ENCODE data around the gene OSTC.

Gene OSTC

DNA sequence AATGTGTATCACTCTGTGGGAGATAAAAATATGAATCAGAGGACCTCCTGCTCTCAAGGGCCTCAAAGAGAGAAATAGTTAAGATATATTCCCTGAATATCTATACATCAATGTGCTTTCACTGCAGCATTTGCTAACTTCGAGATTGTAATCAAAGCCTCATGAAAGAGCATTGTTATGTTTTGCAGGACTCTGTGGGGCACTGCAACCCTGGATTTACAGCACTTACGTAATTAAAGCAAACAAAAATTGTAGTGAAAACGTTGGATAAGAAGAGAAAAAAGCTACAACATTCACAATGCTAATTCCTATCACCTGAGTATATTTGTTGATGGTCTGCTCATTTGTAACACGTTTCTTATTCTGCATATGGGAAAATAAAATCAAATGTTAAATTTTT lies 64.5 kb downstream of the OSTC start:
- DNase-seq = no peak
- TF ChIP-seq GATA1 (IDR thresholded peaks at IDR 0.05; ENCODE audit: low read depth, low read length) (no peak), POLR2A (IDR thresholded peaks at IDR 0.05; ENCODE audit: low read length) (no peak)

DNA sequence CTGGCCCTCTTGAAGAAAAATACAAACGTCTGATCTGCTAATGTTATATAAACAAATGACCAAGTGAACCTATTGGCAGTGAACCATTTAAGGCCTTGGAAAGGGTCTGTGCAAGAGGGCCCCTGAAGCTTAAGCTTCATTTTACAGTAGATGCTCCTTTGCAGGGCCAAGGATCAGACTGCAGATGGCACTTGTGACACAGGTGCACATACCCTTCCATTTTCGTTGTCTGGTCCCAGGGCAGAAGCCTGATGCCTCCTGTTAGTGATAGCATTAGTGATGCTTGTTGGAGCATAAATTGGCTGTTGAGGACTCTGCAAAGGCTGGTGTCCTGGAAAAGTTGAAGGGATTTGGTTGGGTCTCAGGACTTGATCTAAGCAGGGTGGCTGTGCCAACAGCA lies 65.9 kb downstream of the OSTC start:
- TF ChIP-seq POLR2A (IDR thresholded peaks at IDR 0.05; ENCODE audit: low read length) (no peak), GATA1 (IDR thresholded peaks at IDR 0.05; ENCODE audit: low read depth, low read length) (no peak)

DNA sequence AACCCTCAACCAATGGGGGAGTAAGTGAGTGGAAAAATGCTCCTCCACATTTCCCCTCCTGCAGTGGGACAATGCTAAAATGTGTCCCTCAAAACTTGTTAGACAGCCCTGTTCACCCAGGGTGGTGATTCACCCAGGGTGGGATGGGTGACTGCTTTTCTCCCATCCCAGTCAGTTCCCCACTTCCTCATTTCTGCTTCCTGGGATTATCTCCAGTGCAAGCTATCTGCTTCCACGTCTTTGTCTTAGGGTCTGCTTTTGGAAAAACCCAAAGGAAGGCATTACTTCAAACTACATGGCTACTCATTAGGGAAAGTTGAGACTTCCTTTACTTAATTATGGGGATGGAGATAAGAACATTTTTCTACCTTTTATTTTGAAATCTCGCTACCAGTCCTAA lies 67.0 kb downstream of the OSTC start:
- no peak for TF ChIP-seq GATA1 (IDR thresholded peaks at IDR 0.05; ENCODE audit: low read depth, low read length)
- no peak for TF ChIP-seq POLR2A (IDR thresholded peaks at IDR 0.05; ENCODE audit: low read length)
- no peak for DNase-seq

More for the DNA sequence above, 65.9 kb downstream of the OSTC start:
- DNase-seq = no peak
